Keratinocyte (primary cell): ENCODE measurements around the gene VTI1A. TPM values are rescaled to one million over a fixed set of nuclear protein-coding genes. Genes with fewer than 3 reads are reported as not detected.

ENCODE experiments used
- DNase-seq: peaks from one replicate; pipeline ENCODE4 v3.0.0-alpha.2; 2011; ENCODE audit warnings: low read depth, missing footprints, low spot score
- FAIRE-seq: peaks from 2 replicates; lab custom pipeline; 2011; peaks lifted over from hg19 to GRCh38; lab: Jason Lieb, UNC
- H2AFZ ChIP-seq: 2 replicates; pipeline ENCODE4 v1.6.0; 2012; ENCODE audit warnings: low read length, control low read depth, inconsistent platforms; ENCODE audit not compliant: control insufficient read depth
- H3K27ac ChIP-seq: 2 replicates; pipeline ENCODE4 v1.5.1; 2011; ENCODE audit warnings: low read length; ENCODE audit not compliant: control insufficient read depth, insufficient read depth
- H3K27me3 ChIP-seq: 3 replicates; pipeline ENCODE4 v1.6.0; 2011; ENCODE audit warnings: low read length; ENCODE audit not compliant: control insufficient read depth, insufficient read depth; ENCODE audit errors: extremely low read depth
- H3K36me3 ChIP-seq, 2 experiments: 2 replicates in 1 of 2; 3 replicates in 1 of 2; pipeline ENCODE4 v1.5.1; 2011; ENCODE audit warnings: low read length in 2 of 2, mild to moderate bottlenecking in 1 of 2; ENCODE audit not compliant: control insufficient read depth in 2 of 2, insufficient read depth in 2 of 2; ENCODE audit errors: extremely low read depth in 1 of 2
- H3K4me1 ChIP-seq: 3 replicates; pipeline ENCODE4 v1.5.1; 2011; ENCODE audit warnings: low read length; ENCODE audit not compliant: control insufficient read depth, insufficient read depth; ENCODE audit errors: extremely low read depth
- H3K4me2 ChIP-seq: 3 replicates; pipeline ENCODE4 v1.6.0; 2011; ENCODE audit warnings: low read depth, low read length; ENCODE audit not compliant: control insufficient read depth, insufficient read depth; ENCODE audit errors: extremely low read depth
- H3K4me3 ChIP-seq, 3 experiments: fragments of 200-600 bp in 1 of 3; sonication (generic) in 1 of 3; 2 replicates in 2 of 3; 3 replicates in 1 of 3; pipeline ENCODE4 v1.5.1; 2011 to 2016; ENCODE audit warnings: low read length in 3 of 3, mild to moderate bottlenecking in 3 of 3, control low read depth in 2 of 3, inconsistent platforms in 1 of 3, low read depth in 1 of 3, mixed read lengths in 1 of 3, mixed run types in 1 of 3, moderate library complexity in 1 of 3; ENCODE audit not compliant: control insufficient read depth in 2 of 3, insufficient read depth in 2 of 3; ENCODE audit errors: extremely low read depth in 1 of 3
- H3K79me2 ChIP-seq: 2 replicates; pipeline ENCODE4 v1.6.0; 2012; ENCODE audit warnings: low read length; ENCODE audit not compliant: control insufficient read depth, insufficient read depth
- H3K9ac ChIP-seq: 3 replicates; pipeline ENCODE4 v1.6.0; 2011; ENCODE audit warnings: low read length; ENCODE audit not compliant: control insufficient read depth, insufficient read depth; ENCODE audit errors: extremely low read depth
- H3K9me1 ChIP-seq: 3 replicates; pipeline ENCODE4 v1.6.0; 2011; ENCODE audit warnings: low read length; ENCODE audit not compliant: control insufficient read depth, insufficient read depth; ENCODE audit errors: extremely low read depth
- H3K9me3 ChIP-seq: 2 replicates; pipeline ENCODE4 v1.5.1; 2012; ENCODE audit warnings: low read depth, low read length; ENCODE audit not compliant: control insufficient read depth
- H4K20me1 ChIP-seq: 3 replicates; pipeline ENCODE4 v1.6.0; 2011; ENCODE audit warnings: low read length; ENCODE audit not compliant: control insufficient read depth, insufficient read depth; ENCODE audit errors: extremely low read depth
- CTCF ChIP-seq, 3 experiments: IDR thresholded peaks in 1 of 3; conservative IDR thresholded peaks in 1 of 3; optimal IDR thresholded peaks in 1 of 3; 2 replicates in 2 of 3; 3 replicates in 1 of 3; pipeline versions ENCODE3 to v1.5.1; 2011; ENCODE audit warnings: low read length in 3 of 3, mild to moderate bottlenecking in 3 of 3, moderate library complexity in 2 of 3, control low read depth in 1 of 3, inconsistent platforms in 1 of 3; ENCODE audit not compliant: insufficient read depth in 2 of 3; ENCODE audit errors: extremely low read depth in 1 of 3
- EZH2 ChIP-seq: IDR thresholded peaks from one replicate; pipeline ENCODE4 v1.6.1; 2012; ENCODE audit warnings: inconsistent platforms, mild to moderate bottlenecking, low read length, moderate library complexity
- dilution Hi-C: fragments of 300-500 bp; cut with MboI; formaldehyde crosslinking; loops from one replicate; pipeline ENCODE4 v1.7.0; 2020; ENCODE audit warnings: low sequenced_read_pairs; ENCODE audit not compliant: extremely low pct_ligation_motif_present
- polyA plus RNA-seq, 5 experiments: library from polyadenylated mRNA; depleted of rRNA in 3 of 5; stranded (reverse) in 3 of 5; stranded (forward) in 1 of 5; unstranded in 1 of 5; fragments of >200 nt; gene quantifications; 1 replicate in 1 of 5; 2 replicates in 3 of 5; 3 replicates in 1 of 5; pipeline versions ENCODE4 v1.2.1 to v1.2.3, GENCODE V29; 2011 to 2012; ENCODE audit warnings: missing spikeins in 2 of 5, low read depth in 1 of 5, low replicate concordance in 1 of 5

Gene VTI1A
- polyA plus RNA-seq, 1 donor (not counting 4 experiments of a cell fraction or from before 2014, with no cell fraction given): 18.5 TPM

- Histone ChIP-seq H3K4me3 (no peak overlapping the region), H2AFZ (no peak overlapping the region), H3K79me2 (no peaks in the 10 kb centered on the region), H3K27ac (no peak overlapping the region), H3K9me3 (no peaks in the 10 kb centered on the region), H3K27me3 (no peaks in the 10 kb centered on the region), H3K4me1 (no peaks in the 10 kb centered on the region), H3K9me1 (no peaks in the 10 kb centered on the region), H3K4me2 (no peak overlapping the region), H3K36me3 (no peaks in the 10 kb centered on the region), H4K20me1 (no peaks in the 10 kb centered on the region), H3K9ac (no peak overlapping the region)
- no peak for FAIRE-seq
- no peak for DNase-seq
- dilution Hi-C loops: no loop called here
- TF ChIP-seq CTCF (optimal IDR thresholded peaks at IDR 0.05 in 1 of 3, IDR thresholded peaks at IDR 0.05 in 1 of 3, conservative IDR thresholded peaks at IDR 0.05 in 1 of 3; ENCODE audit: extremely low read depth in 1 of 3, insufficient read depth in 2 of 3, low read length in 3 of 3) (no peak), EZH2 (no peak)
Observed at GRCh38 chr10:112614586-112614985, 167.6 kb downstream of the VTI1A start.

DNA sequence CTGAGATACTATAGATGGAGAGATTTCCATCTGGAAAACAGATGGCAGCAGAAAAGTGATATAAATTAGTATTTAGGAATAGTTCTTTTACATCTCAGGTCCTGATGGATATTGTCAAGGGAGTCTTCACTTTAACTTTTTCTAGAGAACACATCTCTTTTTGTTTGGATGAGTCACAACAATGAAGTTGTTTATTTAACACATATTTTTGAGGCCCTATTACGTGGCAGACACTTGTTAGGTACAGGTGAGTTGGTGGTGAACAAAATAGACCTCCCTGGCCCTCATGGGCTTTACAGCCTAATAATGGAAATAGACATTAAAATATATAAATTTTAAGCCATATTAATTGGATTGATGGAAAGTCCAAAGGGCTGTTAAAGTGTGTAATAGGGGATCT, 168.3 kb downstream of the VTI1A start:
- H3K4me3 ChIP-seq: no peak overlapping the region
- dilution Hi-C loops: no loop called here
- H3K27ac ChIP-seq: no peak overlapping the region
- no peak overlapping the region for H3K4me2 ChIP-seq
- DNase-seq (no peak), FAIRE-seq (no peak)
- no peaks in the 10 kb centered on the region for H3K36me3 ChIP-seq
- H4K20me1 ChIP-seq: no peaks in the 10 kb centered on the region
- H3K9me3 ChIP-seq: no peaks in the 10 kb centered on the region
- no peaks in the 10 kb centered on the region for H3K9me1 ChIP-seq
- H3K27me3 ChIP-seq: no peaks in the 10 kb centered on the region
- no peak overlapping the region for H3K9ac ChIP-seq
- H2AFZ ChIP-seq: no peak overlapping the region
- no peak for TF ChIP-seq CTCF (optimal IDR thresholded peaks at IDR 0.05 in 1 of 3, IDR thresholded peaks at IDR 0.05 in 1 of 3, conservative IDR thresholded peaks at IDR 0.05 in 1 of 3; ENCODE audit: extremely low read depth in 1 of 3, insufficient read depth in 2 of 3, low read length in 3 of 3)
- no peak for TF ChIP-seq EZH2
- no peaks in the 10 kb centered on the region for H3K79me2 ChIP-seq
- H3K4me1 ChIP-seq: no peaks in the 10 kb centered on the region
